NAMALWA (cell line): ENCODE measurements around the gene SMAD3.

Experiments
- DNase-seq: peaks from one replicate; pipeline ENCODE4 v3.0.0-alpha.2; 2015; ENCODE audit warnings: low spot score

The SMAD3 gene

DNA sequence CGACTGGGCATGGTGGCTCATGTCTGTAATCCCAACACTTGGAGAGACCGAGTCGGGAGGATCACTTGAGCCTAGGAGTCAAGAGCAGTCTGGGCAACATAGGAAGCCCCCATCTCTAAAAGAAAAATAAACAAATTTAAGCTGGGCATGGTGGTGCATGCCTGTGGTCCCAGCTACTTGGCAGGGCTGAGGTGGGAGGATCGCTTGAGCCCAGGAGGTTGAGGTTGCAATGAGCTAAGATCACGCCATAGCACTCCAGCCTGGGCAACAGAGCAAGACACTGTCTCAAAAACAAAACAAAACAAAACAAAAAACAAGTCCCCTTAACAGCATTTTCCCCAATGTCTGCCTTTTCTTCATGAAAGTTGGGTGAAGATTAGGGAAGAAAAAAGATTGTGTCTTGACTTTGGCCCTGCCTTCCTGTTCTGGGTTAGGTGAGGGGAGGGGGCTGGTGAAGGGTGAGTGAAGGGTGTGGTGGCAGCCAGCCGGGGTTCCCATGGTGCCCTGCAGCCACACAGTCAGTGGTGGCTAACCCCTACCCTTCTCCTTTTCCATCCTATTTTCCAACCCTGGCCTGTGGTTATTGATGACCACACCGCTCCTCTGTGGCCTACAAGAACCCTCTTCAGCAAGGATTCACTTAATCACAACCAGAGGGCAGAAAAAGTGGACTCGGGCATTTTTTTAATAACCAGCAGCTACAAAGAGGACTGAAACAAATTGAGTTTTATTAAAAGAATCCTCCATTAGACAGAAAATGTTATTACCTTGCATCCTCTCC is 28.4 kb upstream of the SMAD3 start:
- DNase-seq = no peak

DNA sequence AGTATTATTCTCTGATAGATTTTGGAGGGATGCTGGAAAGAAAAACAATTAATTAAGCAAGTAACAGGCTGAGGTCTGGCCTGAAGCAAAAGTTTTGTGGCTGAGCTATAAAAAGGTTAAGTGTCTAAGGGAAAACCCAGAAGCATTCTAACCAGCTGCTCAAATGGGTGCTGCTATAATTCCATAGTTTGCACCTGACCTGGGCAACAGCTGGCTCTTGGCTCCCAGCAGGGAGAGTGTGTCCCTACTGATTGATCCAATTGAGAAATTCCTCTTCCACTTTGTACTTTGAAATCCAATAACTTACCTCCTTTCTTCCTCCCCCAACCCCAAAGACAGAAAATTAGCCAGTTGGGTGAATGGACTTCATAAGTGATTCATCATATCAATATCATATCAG is 27.7 kb upstream of the SMAD3 start:
- no peak for DNase-seq

DNA sequence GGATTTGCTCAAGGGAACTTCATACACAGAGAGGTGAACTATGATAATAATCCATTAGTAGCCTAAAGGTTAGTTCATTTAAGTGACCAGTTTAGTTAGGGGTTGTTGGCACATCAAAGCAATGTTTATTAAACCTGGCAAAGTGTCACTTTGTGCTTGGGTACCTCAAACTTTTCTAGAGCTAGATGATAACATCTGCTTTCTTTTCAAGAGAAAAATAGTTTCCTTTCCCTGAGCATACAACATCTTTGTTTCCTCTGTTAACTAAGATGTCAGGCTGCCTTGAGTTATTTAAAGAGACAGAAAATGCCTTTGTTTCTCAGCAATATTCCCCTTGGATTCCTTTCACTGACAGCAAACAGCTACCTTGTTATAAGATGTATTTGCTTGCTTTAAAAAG is 26.7 kb upstream of the SMAD3 start:
- no peak for DNase-seq

DNA sequence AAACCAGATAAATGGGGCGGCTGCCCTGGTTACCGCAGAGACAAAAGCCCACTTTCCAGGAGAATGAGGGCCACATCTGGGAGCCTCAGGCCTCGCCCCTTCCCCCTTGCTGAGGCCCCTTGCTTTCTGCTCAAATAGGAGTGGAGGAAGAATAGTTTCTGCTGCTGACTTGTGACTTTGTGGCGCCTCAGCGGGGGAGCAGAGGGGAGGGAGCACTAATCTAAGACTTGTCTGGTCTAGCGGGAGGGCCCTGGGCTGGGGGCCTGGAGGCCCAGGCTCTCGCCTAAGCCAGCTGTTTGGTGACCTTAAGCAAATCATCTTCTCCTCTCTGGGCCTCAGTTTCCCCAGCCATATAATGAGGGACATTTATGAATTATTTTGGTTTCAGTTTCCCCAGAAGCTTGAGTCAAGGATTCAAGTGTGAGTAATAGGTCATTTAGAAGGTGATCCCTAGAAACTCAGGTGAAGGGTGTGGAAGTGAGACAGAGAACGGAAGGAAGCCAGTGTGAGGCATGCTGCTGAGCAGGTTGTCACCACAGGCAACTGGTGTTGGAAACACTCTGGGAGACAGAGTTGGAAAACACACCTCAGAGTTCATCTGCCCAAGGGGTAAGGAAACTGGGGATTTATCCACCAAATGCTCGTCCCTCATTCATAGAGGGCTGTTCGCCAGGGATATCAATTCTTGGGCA is 25.9 kb upstream of the SMAD3 start:
- DNase-seq = no peak

DNA sequence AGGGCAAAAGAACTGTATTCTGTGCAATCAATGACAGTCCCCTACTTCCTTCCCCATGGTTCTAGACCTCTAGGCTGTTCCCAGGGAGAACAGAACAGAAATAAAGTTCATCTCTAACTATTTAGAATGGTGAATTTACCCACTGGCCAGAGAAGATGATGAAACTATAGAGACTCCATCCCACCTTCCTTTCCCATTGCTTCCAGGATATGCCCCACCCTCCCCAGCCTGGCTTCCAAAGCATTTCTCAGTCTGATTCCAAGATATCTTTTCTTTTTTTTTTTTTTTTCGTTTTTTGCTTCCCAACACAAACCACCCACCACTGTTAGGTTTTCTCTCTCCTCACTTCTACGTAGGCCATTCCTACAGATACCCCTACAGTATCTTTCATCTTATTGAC is 25.1 kb upstream of the SMAD3 start:
- no peak for DNase-seq

DNA sequence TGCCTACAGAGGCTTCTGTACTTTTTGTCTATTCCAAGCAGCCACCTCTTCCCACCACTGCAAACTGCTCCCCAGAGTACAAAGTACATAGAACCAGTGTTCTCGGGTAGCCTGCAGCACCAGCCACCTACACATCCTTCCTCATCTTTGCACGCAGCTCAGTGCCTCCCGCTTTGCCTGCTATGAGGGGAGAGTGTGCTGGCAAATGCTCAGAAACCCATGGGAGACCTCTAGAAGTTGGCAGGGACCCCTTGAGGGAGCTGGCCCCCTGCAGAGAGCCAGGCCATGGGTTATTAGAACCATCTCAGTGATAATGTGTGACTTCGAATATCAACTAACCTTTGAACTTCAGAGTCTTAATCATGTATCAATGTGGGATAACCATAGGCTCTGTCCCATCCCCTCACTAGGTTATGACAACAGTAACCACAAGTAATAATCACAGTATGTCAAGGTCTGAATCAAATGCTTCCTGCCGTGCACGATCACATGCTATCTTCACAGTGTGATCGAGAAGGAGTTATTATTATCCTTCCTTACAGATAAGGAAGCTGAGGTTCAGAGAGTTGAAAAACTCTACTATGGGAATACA is 22.8 kb upstream of the SMAD3 start:
- DNase-seq = no peak

DNA sequence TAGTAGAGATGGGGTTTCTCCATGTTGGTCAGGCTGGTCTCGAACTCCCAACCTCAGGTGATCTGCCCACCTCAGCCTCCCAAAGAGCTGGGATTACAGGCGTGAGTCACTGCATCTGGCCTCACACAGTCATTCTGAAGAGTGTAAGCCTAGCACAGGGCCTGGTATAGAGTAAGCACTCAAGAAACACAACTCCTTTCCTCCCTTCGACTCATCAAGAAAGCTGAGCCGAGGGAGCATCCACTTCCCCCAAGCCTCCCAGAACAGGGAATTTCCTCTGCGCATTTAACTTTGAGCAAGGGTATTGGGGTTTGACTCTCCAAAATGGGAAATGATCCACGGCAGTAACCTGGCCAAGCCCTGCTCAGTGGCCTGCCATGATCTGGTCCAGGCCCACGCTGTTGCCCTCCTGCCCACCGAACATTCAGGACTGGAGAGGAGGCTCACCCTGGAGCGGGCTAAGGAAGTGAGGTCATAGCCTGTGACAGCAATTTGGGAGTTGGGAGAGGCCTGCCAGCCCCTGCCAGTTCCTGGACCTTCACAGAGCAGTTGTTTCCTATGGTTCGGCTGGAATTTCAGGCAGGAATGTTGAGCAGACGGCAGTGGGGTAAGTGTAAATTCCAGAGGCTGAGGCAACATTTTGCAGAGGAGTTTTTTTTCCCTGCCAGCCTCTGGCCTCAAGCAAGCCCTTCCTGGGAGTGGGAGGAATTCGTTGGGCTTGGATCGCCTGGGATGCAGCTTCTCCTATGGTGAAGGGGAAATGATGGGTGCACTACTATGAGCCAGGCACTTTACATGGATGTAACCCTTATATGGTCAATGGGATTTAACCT is 21.2 kb upstream of the SMAD3 start:
- DNase-seq = no peak

DNA sequence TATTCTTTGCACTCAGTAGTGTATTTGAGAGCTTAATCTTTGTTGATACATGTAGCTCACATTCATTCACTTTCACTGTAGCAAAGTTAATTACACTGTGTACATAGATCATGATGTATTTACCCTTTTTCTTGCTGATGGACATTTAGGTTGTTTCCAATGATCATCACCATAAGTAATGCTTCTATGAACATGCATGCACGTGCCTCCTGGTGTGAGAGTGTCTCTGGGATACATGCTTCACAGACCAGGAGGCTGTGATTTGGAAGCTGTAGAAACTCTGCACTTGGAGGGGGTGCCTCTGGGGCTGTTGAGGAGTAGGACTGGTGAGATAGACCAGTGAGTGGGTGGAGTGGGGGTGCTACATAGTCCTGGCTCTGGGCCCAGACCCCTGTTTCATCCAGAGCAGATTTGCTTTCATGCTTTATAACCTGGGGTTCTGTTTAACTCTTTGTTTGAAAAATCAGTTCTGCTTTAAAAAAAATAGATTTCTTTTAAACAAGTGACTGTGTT is 18.2 kb upstream of the SMAD3 start:
- DNase-seq = no peak

DNA sequence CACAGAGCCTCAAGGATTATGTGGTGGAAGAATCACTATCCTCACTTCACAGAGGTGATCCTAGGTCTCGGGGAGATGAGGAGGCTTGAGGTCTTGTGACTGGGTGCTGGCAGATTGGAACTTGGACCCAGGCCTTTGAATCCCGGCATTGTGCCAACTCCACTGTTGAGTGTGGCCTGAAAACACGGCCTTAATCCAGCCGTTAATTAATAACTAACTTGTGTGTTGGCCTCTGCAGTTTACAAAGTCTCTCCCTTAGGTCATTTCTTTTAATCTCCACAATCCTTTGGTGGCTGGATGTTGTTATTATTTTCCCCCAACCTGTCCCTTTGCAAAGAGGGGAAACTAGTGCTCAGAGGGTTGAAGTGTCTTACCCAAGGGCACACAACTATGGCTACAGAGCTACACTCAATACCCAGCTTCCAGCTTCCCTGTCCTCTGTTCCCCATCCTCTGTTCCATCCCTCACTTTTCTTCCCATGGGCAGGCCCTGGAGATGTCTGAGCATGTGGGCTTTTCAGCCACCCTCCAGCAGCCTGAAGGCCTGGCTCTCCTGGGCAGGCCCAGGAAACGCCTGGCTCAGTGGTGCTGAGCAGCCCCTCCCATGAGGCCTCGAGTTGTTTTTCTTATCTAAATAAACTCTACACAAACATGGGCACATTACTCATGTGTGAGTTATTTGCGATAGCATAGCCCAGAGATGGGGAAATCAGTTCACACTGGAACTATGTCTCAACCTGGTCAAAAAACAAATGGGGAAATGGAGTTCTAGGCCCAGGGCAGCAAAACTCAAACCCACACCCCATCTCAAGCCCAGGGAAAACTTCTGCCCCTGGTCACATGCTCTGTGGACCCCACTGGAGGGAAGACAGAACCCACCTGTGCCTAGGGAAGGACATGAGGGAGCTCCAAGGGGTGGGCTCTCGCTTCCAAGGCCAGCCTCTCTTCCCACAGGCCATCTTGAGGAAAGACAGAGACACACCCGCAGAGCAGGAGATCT is 16.8 kb upstream of the SMAD3 start:
- DNase-seq = no peak

DNA sequence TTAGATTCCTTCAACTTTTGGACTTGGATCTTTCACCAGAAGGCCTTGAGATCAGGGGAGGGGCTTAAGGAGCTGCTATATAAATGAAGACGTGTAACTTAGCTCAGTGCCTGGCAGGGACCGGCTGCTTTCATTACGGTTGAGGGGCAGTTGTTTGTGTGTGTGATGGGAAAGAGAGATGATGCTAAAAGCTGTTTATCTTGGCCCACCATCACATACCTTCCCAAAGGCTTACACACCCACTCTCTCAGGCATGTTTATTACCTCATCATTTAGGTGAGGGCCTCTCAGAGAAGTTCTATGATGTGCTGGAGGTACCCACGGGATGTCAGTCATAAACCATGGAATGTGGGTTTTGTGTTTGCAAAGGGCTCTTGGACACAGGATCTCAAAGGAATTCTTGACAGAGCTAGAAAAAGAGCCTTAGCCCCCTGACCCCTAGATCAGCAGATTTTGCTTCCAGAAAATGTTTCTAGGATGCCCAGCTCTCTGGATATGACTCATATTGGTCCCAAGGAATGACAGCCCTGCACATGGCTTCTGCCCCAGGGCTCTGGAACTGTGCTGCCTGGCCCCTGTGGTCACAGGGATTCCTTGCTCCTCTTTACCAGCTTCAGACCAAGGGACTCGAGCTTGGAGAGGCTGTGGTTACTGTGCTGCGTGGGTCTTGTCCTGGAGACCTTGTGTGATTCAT is 15.9 kb upstream of the SMAD3 start:
- no peak for DNase-seq

DNA sequence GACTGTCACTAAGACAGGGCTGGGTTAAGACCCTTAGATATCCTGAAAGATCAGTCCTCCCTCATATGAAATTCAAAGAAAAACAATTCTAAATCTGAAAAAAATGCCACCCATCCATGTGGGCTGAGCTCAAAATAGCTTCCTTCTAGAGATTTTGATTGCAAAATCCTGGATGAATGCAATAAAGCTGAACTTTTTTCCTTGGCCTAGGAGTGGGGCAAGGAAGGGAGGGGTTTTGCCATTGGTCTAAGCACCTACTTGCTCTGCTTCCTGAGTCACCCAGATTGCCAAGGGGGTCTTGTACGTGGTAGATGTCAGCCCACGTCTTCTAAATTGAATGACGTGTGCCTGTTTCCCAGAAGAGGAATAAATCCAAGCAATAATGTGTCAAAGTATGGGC is 15.3 kb upstream of the SMAD3 start:
- no peak for DNase-seq

DNA sequence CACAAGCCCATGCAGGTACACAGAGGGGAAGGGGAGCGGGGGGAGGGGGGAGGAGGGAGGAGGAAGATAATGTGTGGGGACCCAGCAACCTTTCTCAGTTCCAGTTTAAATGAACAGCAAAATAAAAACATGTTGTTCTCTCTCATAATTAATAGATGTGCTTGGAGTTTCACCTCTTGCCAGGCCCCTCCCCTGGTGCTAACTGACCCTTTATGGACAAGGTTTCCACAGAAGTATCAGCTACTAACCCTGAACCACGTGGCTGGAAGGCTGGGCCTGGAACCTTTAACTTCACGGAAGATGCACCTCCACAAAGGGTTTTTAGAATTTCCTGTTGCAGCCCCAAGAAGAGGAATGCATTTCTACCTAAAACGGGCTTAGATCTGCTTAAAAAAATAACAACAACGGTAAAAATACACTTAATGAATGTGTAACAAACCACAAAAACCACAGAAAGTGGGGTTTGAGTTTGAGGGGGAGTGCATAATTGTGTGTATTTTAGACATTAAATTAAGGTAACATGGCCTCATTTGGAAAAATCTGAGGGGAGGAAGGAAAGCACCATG is 14.8 kb upstream of the SMAD3 start:
- DNase-seq = no peak

DNA sequence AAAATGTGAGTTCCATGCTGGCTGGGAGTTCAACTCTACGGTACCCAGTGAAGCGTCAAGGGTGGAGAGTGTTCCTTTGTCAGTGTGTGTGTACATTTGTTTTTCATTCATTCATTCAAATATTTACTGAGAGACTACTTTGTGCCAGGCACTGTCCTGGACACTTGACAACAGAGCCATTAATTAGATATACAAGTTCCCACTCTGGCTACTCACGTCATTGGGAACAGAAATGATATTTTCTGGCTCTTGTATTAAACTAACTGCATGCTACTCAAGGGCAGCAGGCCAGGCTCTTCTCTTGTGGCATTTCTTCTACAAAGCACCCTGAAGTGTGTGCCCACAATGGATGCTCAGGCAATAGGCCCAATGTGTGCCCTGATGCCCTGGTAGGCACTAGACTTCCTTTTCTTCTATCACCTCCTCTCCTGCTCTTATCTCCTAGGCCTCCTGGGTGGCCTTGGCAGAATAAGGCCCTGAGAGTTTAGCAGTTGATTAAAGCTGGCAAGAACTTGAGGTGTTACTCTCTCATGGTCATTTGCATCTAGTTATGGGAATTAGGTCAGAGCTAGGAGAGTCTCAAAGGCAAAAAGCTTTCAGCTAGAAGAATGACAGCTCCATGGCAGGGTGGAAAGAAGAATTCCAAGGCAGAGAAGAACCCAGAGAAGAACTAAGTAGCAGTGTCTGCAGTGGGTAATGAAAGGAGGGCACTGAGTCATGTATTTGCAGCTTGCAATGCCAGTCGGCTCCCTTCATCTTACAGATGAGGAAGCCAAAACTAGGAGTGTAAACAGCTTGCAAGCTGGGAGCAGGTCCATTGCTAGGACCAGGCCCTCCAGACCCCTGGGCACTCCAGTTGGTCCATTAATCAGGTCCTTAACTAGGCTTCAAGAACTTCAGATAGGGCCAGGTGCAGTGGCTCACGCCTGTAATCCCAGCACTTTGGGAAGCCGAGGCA is 14.0 kb upstream of the SMAD3 start:
- DNase-seq = no peak

DNA sequence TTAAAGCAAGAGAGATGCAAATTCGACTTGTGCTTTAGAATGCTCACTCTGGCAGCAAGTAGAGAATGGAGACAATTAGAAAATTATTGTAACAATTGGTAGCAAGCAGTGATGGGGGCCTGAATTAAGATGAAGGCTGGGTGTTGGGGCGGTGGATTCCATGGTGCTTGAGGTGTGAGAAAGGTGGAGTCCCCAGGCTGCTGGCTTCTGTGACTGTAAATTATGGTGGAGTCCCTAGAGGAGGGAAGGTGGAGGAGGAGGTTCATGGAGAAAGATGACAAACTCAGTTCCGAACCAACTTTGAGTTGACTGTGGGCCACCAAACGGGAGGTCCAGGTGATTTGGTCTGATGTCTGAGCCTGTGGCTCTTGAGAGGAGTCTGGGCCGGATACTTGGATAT is 10.7 kb upstream of the SMAD3 start:
- DNase-seq = no peak

DNA sequence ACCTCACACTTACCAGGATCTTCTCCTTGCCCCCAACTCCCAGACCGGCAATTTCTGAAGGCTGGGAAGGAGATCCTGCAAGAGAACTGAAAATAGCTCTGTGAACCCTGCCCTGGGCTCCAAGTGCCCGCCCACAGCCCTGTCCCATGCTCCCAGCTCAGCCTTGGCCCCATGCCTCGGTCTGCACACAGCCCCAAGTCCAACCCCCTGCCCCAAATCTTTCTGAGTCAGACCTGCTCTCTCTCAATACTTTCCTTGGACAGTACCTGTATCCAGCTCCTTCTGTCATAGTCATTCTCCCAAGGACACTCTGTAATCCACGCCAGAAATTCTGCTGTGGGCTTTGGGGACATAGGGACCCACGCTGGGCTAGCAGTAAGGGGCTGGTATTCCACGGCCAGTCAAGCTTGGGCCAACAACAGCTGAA is 6.3 kb upstream of the SMAD3 start:
- DNase-seq = no peak

DNA sequence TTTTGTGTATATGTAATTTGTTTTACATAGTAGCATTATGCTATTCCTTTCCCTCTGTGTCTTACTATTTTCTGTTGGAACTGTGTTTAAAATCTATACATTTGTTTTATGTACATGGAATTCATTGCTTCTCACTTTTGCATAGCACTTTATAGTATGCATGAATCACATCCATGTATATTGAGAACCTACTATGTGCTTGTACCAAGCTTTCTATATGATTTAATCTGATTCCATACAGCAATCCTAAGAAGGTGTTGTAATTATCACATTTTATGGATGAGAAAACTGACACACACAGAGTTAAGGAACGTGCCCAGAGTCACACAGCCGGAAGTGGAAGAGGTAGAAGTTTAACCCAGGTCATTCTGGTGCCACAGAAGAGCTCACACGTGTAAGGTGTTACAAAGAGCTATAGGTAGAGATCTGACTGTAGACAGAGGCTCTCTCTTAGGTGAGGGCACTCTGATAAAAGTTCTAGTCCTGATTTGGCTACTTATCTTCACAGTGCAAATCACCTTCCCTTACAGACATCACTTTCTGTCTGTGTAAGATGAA is 3.5 kb upstream of the SMAD3 start:
- DNase-seq = no peak

DNA sequence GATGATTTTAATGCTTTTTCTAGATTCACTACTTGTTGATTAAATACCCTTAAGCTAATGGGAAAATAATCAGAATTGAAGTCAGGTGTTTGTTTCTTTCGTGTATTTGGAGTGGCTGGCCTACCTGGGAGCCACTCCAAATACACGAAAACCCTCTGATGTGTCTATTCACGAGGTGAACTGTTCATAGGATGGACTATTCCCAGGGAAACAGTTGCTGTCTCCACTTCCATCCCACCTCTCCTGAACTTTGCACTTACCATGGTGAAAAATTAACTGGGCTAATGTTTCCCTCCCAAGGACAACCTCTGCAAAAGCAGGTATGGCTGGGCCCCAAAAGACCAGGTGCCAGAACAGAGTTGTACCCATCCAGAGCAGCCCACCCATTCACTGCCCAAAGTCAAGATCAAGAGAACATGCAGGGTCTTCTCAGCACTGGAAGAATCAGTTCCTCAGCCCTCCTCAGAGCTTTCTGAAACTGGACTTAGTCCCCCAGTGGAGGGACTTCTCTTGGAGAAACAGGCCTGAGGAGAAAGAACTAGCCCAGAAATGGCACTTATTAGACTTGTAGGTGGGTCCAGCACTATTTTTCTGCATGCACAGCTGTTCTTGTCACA is 2.9 kb upstream of the SMAD3 start:
- no peak for DNase-seq
